Left forelimb (tissue), 1 donor: ENCODE measurements around the gene CDHR5.
"Not testable (repeated sequence)": the region's sequence is repeated elsewhere in the genome, so short reads cannot be mapped to it uniquely, and the experiment has no call there.

Experiments used
- DNase-seq: peaks from one replicate; pipeline ENCODE4 v3.0.0-alpha.2; 2018; ENCODE audit warnings: low spot score

Gene CDHR5, protein sequence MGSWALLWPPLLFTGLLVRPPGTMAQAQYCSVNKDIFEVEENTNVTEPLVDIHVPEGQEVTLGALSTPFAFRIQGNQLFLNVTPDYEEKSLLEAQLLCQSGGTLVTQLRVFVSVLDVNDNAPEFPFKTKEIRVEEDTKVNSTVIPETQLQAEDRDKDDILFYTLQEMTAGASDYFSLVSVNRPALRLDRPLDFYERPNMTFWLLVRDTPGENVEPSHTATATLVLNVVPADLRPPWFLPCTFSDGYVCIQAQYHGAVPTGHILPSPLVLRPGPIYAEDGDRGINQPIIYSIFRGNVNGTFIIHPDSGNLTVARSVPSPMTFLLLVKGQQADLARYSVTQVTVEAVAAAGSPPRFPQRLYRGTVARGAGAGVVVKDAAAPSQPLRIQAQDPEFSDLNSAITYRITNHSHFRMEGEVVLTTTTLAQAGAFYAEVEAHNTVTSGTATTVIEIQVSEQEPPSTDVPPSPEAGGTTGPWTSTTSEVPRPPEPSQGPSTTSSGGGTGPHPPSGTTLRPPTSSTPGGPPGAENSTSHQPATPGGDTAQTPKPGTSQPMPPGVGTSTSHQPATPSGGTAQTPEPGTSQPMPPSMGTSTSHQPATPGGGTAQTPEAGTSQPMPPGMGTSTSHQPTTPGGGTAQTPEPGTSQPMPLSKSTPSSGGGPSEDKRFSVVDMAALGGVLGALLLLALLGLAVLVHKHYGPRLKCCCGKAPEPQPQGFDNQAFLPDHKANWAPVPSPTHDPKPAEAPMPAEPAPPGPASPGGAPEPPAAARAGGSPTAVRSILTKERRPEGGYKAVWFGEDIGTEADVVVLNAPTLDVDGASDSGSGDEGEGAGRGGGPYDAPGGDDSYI

GRCh38 chr11:624705-625635, at the start of gene CDHR5:
TSS of gene CDHR5 (minus strand) at chr11:624955. CDS start at chr11:624902, 53 bp downstream.
- no peak for DNase-seq

GRCh38 chr11:674406-674805, 49.7 kb upstream of the CDHR5 start:
- no peak for DNase-seq

DNA sequence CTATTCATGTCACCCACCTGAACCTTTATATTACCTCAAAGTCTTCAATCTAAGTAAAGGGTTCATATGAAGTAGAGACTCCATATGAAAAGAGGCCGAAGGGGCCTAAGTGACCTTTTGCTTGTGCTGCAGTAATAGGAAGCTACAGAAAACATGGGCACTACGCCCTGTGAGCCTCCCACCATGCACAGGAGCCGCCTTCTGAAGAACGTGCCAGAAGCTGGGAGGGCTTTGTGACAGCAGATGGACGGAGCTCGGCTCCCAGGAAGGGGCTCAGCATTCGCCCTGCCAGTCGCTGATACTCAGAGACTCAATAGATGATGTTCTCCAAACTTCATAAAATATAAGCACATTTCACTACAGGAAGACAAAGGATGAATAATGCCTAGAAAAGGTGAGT, 49.1 kb upstream of the CDHR5 start:
- no peak for DNase-seq

DNA sequence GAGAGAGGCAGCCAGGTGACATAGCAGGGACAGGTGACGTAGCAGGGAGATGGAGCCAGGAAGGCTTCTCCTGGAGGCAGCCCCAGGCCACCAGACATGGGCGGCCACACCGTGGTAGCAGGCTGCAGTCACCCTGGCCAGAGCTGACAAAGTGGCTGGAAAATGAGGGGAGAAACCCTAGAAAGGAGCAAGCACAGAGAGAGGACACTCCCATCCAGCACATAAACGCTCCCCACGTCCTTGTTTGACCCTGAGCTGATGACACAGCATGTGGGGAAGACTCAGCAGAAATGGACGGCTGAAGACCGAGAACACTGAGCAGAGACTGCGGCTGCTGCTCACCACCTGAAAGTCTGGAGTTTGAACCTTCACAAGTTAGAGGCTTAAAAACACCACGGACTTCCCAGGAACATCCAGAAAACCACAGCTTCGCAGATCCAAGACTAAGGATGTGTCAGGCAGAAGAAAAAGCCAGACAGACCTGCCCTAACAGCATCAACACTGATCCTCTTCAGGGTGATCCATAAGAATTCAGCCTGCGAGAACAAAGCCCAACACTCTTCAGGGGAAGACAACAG, 41.0 kb upstream of the CDHR5 start:
- no peak for DNase-seq

- DNase-seq, result no peak
Measured at GRCh38 chr11:665062-665703, 40.4 kb upstream of the CDHR5 start.

- DNase-seq, result no peak
Measured at GRCh38 chr11:662689-663274, 38.0 kb upstream of the CDHR5 start.

- no peak for DNase-seq
Measured at GRCh38 chr11:660681-661444, 36.1 kb upstream of the CDHR5 start.

DNA sequence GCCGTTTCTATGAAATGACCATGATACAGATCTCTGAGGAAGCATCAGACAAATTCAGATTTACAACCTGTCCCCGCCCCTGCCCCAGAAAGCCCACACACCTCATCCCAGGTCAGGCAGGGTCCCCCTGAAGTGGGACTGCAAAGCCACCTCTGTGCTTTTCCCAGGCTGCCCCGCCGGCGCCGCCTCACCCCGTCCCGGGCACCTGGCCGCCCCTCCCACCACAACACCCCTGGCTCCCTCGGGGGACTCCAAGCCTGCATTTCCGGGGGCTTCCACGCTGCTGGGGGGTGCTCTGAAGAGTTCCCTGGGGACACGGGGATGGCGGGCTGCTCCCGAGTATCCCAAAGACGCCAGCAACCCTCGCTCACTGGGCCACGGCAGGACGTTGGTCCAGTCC, 35.5 kb upstream of the CDHR5 start:
- DNase-seq, result no peak

GRCh38 chr11:659532-660085, 34.9 kb upstream of the CDHR5 start:
- no peak for DNase-seq

GRCh38 chr11:657691-658126, 33.0 kb upstream of the CDHR5 start:
- no peak for DNase-seq

- no peak for DNase-seq
Measured at GRCh38 chr11:656866-657265, 32.1 kb upstream of the CDHR5 start.

- no peak for DNase-seq
Measured at GRCh38 chr11:656426-656825, 31.7 kb upstream of the CDHR5 start.

GRCh38 chr11:655036-655726, 30.4 kb upstream of the CDHR5 start:
- DNase-seq, result no peak

- DNase-seq, result not testable (repeated sequence)
Measured at GRCh38 chr11:654444-654843, 29.7 kb upstream of the CDHR5 start.

- no peak for DNase-seq
Measured at GRCh38 chr11:653837-654236, 29.1 kb upstream of the CDHR5 start.

DNA sequence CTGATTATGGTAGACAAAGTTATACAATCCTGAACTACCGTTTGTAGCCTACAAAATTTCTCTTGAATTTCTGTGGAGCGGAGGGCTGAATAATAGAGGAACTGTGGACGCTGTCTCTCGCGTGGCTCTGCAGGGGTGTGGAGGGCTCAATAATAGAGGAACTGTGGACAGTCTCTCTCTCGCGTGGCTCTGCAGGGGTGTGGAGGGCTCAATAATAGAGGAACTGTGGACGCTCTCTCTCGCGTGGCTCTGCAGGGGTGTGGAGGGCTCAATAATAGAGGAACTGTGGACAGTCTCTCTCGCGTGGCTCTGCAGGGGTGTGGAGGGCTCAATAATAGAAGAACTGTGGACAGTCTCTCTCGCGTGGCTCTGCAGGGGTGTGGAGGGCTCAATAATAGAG, 28.4 kb upstream of the CDHR5 start:
- not testable (repeated sequence) for DNase-seq

- no peak for DNase-seq
Measured at GRCh38 chr11:650482-650881, 25.7 kb upstream of the CDHR5 start.

DNA sequence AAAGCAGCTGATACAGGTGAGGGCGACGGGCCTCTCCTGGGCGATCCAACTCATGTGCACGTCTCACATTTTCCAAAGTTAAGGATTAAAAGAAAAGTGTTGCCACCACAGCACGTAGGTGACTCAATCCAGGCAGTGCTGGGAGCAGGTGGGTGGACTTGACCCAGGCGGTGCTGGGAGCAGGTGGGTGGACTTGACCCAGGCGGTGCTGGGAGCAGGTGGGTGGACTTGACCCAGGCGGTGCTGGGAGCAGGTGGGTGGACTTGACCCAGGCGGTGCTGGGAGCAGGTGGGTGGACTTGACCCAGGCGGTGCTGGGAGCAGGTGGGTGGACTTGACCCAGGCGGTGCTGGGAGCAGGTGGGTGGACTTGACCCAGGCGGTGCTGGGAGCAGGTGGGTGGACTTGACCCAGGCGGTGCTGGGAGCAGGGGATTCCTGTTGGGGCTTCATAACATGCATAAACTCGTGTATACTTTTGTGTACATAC, 23.0 kb upstream of the CDHR5 start:
- not testable (repeated sequence) for DNase-seq

GRCh38 chr11:646214-646613, 21.5 kb upstream of the CDHR5 start:
- DNase-seq, result no peak
